A549 (cell line): ENCODE measurements around the gene HEXD.

Experiments
- ESRRA ChIP-seq: fragments of 150-350 bp; IDR thresholded peaks from 2 replicates; pipeline ENCODE4 v1.6.1; 2014; ENCODE audit warnings: mild to moderate bottlenecking, low read length, borderline replicate concordance
- HDAC2 ChIP-seq: fragments of 200-600 bp; sonication (generic); IDR thresholded peaks from 2 replicates; pipeline ENCODE4 v1.6.1; 2016
- HEYL ChIP-seq: fragments of 250-450 bp; sonication (Bioruptor Pico); IDR thresholded peaks from 2 replicates; pipeline ENCODE4 v1.8.0; 2021; ENCODE audit warnings: mild to moderate bottlenecking, moderate library complexity
- JUN ChIP-seq, 2 experiments: fragments of >200 bp; sonication (Bioruptor Twin); formaldehyde crosslinking; IDR thresholded peaks; 2 replicates in 1 of 2; 3 replicates in 1 of 2; pipeline ENCODE4 v1.6.1; 2016 to 2017
- KDM1A ChIP-seq: fragments of 200-600 bp; sonication (generic); IDR thresholded peaks from 2 replicates; pipeline ENCODE4 v1.6.1; 2016; ENCODE audit warnings: low read depth, mild to moderate bottlenecking
- KDM5A ChIP-seq: fragments of 200-600 bp; sonication (generic); IDR thresholded peaks from 2 replicates; pipeline ENCODE4 v1.6.1; 2016; ENCODE audit warnings: antibody characterized with exemption, mild to moderate bottlenecking
- RAD21 ChIP-seq, 2 experiments: fragments of >200 bp in 1 of 2; sonication (Bioruptor Twin) in 1 of 2; formaldehyde crosslinking in 1 of 2; IDR thresholded peaks in 1 of 2; conservative IDR thresholded peaks in 1 of 2; 2 replicates in 1 of 2; 3 replicates in 1 of 2; pipeline ENCODE4 v1.6.1; 2012 to 2018; ENCODE audit warnings: inconsistent platforms in 1 of 2
- RCOR1 ChIP-seq: fragments of 150-350 bp; IDR thresholded peaks from 2 replicates; pipeline ENCODE4 v1.6.1; 2014; ENCODE audit warnings: antibody characterized with exemption, low read length, low read depth
- ZFP36 ChIP-seq: fragments of 450-650 bp; IDR thresholded peaks from 2 replicates; pipeline ENCODE4 v1.6.1; 2014; ENCODE audit warnings: borderline replicate concordance; ENCODE audit not compliant: partially characterized antibody
- TF ChIP-seq, protein P1 (sequence below): fragments of >200 bp; sonication (Bioruptor Twin); formaldehyde crosslinking; IDR thresholded peaks from 3 replicates; pipeline ENCODE4 v1.5.1; 2016
- TF ChIP-seq, protein P2 (sequence below): fragments of 200-600 bp; sonication (generic); IDR thresholded peaks from 2 replicates; pipeline ENCODE4 v1.6.1; 2016; ENCODE audit warnings: antibody characterized with exemption, mild to moderate bottlenecking, moderate library complexity

GRCh38 chr17:82400830-82401229 is 17.3 kb upstream of the HEXD start:
- TF ChIP-seq ESRRA (no peak), KDM5A (no peak), JUN (IDR thresholded peaks at IDR 0.05) (no peak), RCOR1 (no peak), RAD21 (conservative IDR thresholded peaks at IDR 0.05 in 1 of 2, IDR thresholded peaks at IDR 0.05 in 1 of 2) (no peak), HEYL (CRISPR knock-in tag) (no peak), KDM1A (no peak), ZFP36 (no peak), HDAC2 (no peak)
- TF ChIP-seq, protein P1, sequence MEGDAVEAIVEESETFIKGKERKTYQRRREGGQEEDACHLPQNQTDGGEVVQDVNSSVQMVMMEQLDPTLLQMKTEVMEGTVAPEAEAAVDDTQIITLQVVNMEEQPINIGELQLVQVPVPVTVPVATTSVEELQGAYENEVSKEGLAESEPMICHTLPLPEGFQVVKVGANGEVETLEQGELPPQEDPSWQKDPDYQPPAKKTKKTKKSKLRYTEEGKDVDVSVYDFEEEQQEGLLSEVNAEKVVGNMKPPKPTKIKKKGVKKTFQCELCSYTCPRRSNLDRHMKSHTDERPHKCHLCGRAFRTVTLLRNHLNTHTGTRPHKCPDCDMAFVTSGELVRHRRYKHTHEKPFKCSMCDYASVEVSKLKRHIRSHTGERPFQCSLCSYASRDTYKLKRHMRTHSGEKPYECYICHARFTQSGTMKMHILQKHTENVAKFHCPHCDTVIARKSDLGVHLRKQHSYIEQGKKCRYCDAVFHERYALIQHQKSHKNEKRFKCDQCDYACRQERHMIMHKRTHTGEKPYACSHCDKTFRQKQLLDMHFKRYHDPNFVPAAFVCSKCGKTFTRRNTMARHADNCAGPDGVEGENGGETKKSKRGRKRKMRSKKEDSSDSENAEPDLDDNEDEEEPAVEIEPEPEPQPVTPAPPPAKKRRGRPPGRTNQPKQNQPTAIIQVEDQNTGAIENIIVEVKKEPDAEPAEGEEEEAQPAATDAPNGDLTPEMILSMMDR = no peak
- TF ChIP-seq, protein P2, sequence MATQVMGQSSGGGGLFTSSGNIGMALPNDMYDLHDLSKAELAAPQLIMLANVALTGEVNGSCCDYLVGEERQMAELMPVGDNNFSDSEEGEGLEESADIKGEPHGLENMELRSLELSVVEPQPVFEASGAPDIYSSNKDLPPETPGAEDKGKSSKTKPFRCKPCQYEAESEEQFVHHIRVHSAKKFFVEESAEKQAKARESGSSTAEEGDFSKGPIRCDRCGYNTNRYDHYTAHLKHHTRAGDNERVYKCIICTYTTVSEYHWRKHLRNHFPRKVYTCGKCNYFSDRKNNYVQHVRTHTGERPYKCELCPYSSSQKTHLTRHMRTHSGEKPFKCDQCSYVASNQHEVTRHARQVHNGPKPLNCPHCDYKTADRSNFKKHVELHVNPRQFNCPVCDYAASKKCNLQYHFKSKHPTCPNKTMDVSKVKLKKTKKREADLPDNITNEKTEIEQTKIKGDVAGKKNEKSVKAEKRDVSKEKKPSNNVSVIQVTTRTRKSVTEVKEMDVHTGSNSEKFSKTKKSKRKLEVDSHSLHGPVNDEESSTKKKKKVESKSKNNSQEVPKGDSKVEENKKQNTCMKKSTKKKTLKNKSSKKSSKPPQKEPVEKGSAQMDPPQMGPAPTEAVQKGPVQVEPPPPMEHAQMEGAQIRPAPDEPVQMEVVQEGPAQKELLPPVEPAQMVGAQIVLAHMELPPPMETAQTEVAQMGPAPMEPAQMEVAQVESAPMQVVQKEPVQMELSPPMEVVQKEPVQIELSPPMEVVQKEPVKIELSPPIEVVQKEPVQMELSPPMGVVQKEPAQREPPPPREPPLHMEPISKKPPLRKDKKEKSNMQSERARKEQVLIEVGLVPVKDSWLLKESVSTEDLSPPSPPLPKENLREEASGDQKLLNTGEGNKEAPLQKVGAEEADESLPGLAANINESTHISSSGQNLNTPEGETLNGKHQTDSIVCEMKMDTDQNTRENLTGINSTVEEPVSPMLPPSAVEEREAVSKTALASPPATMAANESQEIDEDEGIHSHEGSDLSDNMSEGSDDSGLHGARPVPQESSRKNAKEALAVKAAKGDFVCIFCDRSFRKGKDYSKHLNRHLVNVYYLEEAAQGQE = no peak
